CD4-positive, CD25-positive, alpha-beta regulatory T cell (primary cell): ENCODE measurements around the gene CHD2. TPM values are rescaled to one million over a fixed set of nuclear protein-coding genes. Genes with fewer than 3 reads are reported as not detected.

ENCODE experiments used
- ATAC-seq, 2 donors: fragments of 150-1000 bp; cut with Tn5 transposase; one replicate each; pipeline ENCODE4 v1.10.0; 2021; ENCODE audit warnings: low read depth in 2 of 2, moderate number of reproducible peaks in 2 of 2, moderate library complexity in 1 of 2
- DNase-seq, 3 donors: peaks; one replicate each; pipeline versions ENCODE4 v3.0.0 to v3.0.0-alpha.2; 2012 to 2022; ENCODE audit warnings: mixed read lengths in 1 of 3
- H3K27ac ChIP-seq: one replicate; pipeline ENCODE4 v1.7.0; 2013; ENCODE audit warnings: mild to moderate bottlenecking, low read length; ENCODE audit not compliant: insufficient read depth, poor library complexity, severe bottlenecking
- H3K27me3 ChIP-seq: one replicate; pipeline ENCODE4 v1.7.0; 2013; ENCODE audit warnings: low read length; ENCODE audit not compliant: control insufficient read depth, insufficient read depth
- H3K36me3 ChIP-seq: one replicate; pipeline ENCODE4 v1.7.0; 2013; ENCODE audit warnings: mild to moderate bottlenecking, low read length, moderate library complexity; ENCODE audit not compliant: control insufficient read depth, insufficient read depth
- H3K4me1 ChIP-seq: 2 replicates; pipeline ENCODE4 v1.7.0; 2013; ENCODE audit warnings: mild to moderate bottlenecking, low read length; ENCODE audit not compliant: insufficient read depth, control insufficient read depth, poor library complexity, severe bottlenecking
- H3K4me3 ChIP-seq: one replicate; pipeline ENCODE4 v1.7.0; 2013; ENCODE audit warnings: low read depth, mild to moderate bottlenecking, low read length, moderate library complexity
- H3K9me3 ChIP-seq, 2 experiments: 1 replicate in 1 of 2; 2 replicates in 1 of 2; pipeline ENCODE4 v1.7.0; 2013; ENCODE audit warnings: low read length in 2 of 2, mild to moderate bottlenecking in 1 of 2, moderate library complexity in 1 of 2; ENCODE audit not compliant: control insufficient read depth in 2 of 2
- H3K27ac Mint-ChIP-seq, 3 donors: one replicate each; pipeline ENCODE4 v1.8.0; 2020 to 2022; ENCODE audit warnings: mild to moderate bottlenecking in 3 of 3, mixed read lengths in 3 of 3, moderate library complexity in 2 of 3
- H3K27me3 Mint-ChIP-seq: one replicate; pipeline ENCODE4 v1.8.0; 2022; ENCODE audit warnings: mild to moderate bottlenecking, mixed read lengths
- H3K36me3 Mint-ChIP-seq: one replicate; pipeline ENCODE4 v1.8.0; 2020; ENCODE audit warnings: mixed read lengths
- H3K4me1 Mint-ChIP-seq, 4 donors: one replicate each; pipeline ENCODE4 v1.8.0; 2020 to 2022; ENCODE audit warnings: mixed read lengths in 4 of 4, mild to moderate bottlenecking in 1 of 4
- H3K4me3 Mint-ChIP-seq, 4 donors: one replicate each; pipeline ENCODE4 v1.8.0; 2020 to 2022; ENCODE audit warnings: mild to moderate bottlenecking in 4 of 4, mixed read lengths in 4 of 4, moderate library complexity in 3 of 4
- H3K9me3 Mint-ChIP-seq, 7 donors: one replicate each; pipeline ENCODE4 v1.8.0; 2020 to 2022; ENCODE audit warnings: mixed read lengths in 7 of 7, mild to moderate bottlenecking in 3 of 7, moderate library complexity in 2 of 7
- polyA plus RNA-seq, 4 donors: library from polyadenylated mRNA; unstranded; fragments of 300-500 nt; fragmentation: Illumina TruSeq; gene quantifications; one replicate each; pipeline ENCODE4 v1.2.3, GENCODE V29; 2021
- total RNA-seq: library from RNA; stranded (reverse); gene quantifications from one replicate; pipeline ENCODE4 v1.2.3, GENCODE V29; 2022

CHD2 gene
- total and polyA plus RNA-seq, 5 donors from 2014 or later, result 44.3 to 579 (median 49.5) TPM

- Histone ChIP-seq H3K4me1 (peaks cover 64% of the 10 kb centered on the region), H3K4me3 (peak overlapping the region; percentile 100), H3K9me3 (no peaks in the 10 kb centered on the region), H3K27me3 (no peaks in the 10 kb centered on the region), H3K27ac (peak overlapping the region; percentile 99), H3K36me3 (peaks cover 24% of the 10 kb centered on the region)
- Mint-ChIP-seq H3K4me1 (peaks cover 46 to 67% (median 56%) of the 10 kb centered on the region in 4 donors), H3K36me3 (peaks cover 30% of the 10 kb centered on the region), H3K27me3 (peaks cover 17% of the 10 kb centered on the region), H3K4me3 (peak overlapping the region; percentile 96 to 100 (median 99)), H3K9me3 (peaks cover 0 to 7% (median 6%) of the 10 kb centered on the region in 7 donors), H3K27ac (peak overlapping the region; percentile 99 to 100 (median 100))
- DNase-seq (no peak), ATAC-seq (no peak)
Measured at GRCh38 chr15:92903631-92903965, 3.5 kb downstream of the CHD2 start.

GRCh38 chr15:92903966-92904721 is 4.0 kb downstream of the CHD2 start:
- DNase-seq (peak; percentile 99), ATAC-seq (peak; percentile 89)
- H3K27ac ChIP-seq, result peak overlapping the region; percentile 99
- H3K4me3 ChIP-seq, result peak overlapping the region; percentile 100
- H3K4me1 ChIP-seq, result peaks cover 70% of the 10 kb centered on the region
- peaks cover 42 to 67% (median 54%) of the 10 kb centered on the region in 4 donors for H3K4me1 Mint-ChIP-seq
- peaks cover 28% of the 10 kb centered on the region for H3K36me3 Mint-ChIP-seq
- no peaks in the 10 kb centered on the region for H3K9me3 ChIP-seq
- H3K27me3 ChIP-seq, result no peaks in the 10 kb centered on the region
- peak overlapping the region; percentile 99 to 100 (median 100) for H3K27ac Mint-ChIP-seq
- peaks cover 0 to 4% (median 3%) of the 10 kb centered on the region in 7 donors for H3K9me3 Mint-ChIP-seq
- peak overlapping the region; percentile 96 to 100 (median 99) for H3K4me3 Mint-ChIP-seq
- peaks cover 17% of the 10 kb centered on the region for H3K27me3 Mint-ChIP-seq
- H3K36me3 ChIP-seq, result peaks cover 23% of the 10 kb centered on the region

GRCh38 chr15:92904722-92905571 is 4.8 kb downstream of the CHD2 start:
- Mint-ChIP-seq H3K27ac (peak overlapping the region; percentile 88 to 100 (median 99)), H3K9me3 (peaks cover 0 to 2% (median 0%) of the 10 kb centered on the region in 7 donors), H3K4me1 (peaks cover 38 to 69% (median 53%) of the 10 kb centered on the region in 4 donors), H3K36me3 (peaks cover 26% of the 10 kb centered on the region), H3K27me3 (peaks cover 16% of the 10 kb centered on the region), H3K4me3 (peak overlapping the region; percentile 96 to 100 (median 99))
- Histone ChIP-seq H3K36me3 (peaks cover 21% of the 10 kb centered on the region), H3K27ac (peak overlapping the region; percentile 99), H3K4me3 (peak overlapping the region; percentile 95), H3K27me3 (no peaks in the 10 kb centered on the region), H3K4me1 (peaks cover 77% of the 10 kb centered on the region), H3K9me3 (no peaks in the 10 kb centered on the region)
- ATAC-seq, result no peak
- no peak for DNase-seq

GRCh38 chr15:92906020-92906419 is 5.9 kb downstream of the CHD2 start:
- peak overlapping the region; percentile 88 to 100 (median 99) for H3K27ac Mint-ChIP-seq
- H3K27me3 Mint-ChIP-seq, result peaks cover 10% of the 10 kb centered on the region
- peak in 1 of 3 donors; percentile 54 for DNase-seq
- Histone ChIP-seq H3K9me3 (no peaks in the 10 kb centered on the region), H3K4me3 (peak overlapping the region; percentile 95), H3K27me3 (no peaks in the 10 kb centered on the region), H3K4me1 (peaks cover 88% of the 10 kb centered on the region), H3K27ac (peak overlapping the region; percentile 99), H3K36me3 (peaks cover 25% of the 10 kb centered on the region)
- no peaks in the 10 kb centered on the region for H3K9me3 Mint-ChIP-seq
- peaks cover 30% of the 10 kb centered on the region for H3K36me3 Mint-ChIP-seq
- H3K4me3 Mint-ChIP-seq, result peak overlapping the region; percentile 96 to 100 (median 99)
- peaks cover 45 to 77% (median 59%) of the 10 kb centered on the region in 4 donors for H3K4me1 Mint-ChIP-seq
- no peak for ATAC-seq

- Histone ChIP-seq H3K36me3 (peaks cover 19% of the 10 kb centered on the region), H3K4me3 (peak overlapping the region; percentile 95), H3K9me3 (no peaks in the 10 kb centered on the region), H3K4me1 (peaks cover 92% of the 10 kb centered on the region), H3K27me3 (no peaks in the 10 kb centered on the region), H3K27ac (peak overlapping the region; percentile 99)
- ATAC-seq, result peak; percentile 43 to 51
- H3K36me3 Mint-ChIP-seq, result peaks cover 35% of the 10 kb centered on the region
- H3K27ac Mint-ChIP-seq, result peak overlapping the region; percentile 94 to 100 (median 99)
- peak in 2 of 3 donors; percentile 54 to 82 for DNase-seq
- peaks cover 10% of the 10 kb centered on the region for H3K27me3 Mint-ChIP-seq
- H3K4me1 Mint-ChIP-seq, result peaks cover 48 to 83% (median 65%) of the 10 kb centered on the region in 4 donors
- peak overlapping the region; percentile 96 to 100 (median 99) for H3K4me3 Mint-ChIP-seq
- no peaks in the 10 kb centered on the region for H3K9me3 Mint-ChIP-seq
Measured at GRCh38 chr15:92906563-92907081, 6.5 kb downstream of the CHD2 start.

- Mint-ChIP-seq H3K27me3 (peaks cover 10% of the 10 kb centered on the region), H3K4me3 (peak overlapping the region; percentile 96 to 100 (median 99)), H3K9me3 (no peaks in the 10 kb centered on the region), H3K27ac (peak overlapping the region; percentile 94 to 100 (median 99)), H3K36me3 (peaks cover 41% of the 10 kb centered on the region), H3K4me1 (peaks cover 48 to 89% (median 71%) of the 10 kb centered on the region in 4 donors)
- Histone ChIP-seq H3K36me3 (peaks cover 14% of the 10 kb centered on the region), H3K27ac (peak overlapping the region; percentile 99), H3K27me3 (no peaks in the 10 kb centered on the region), H3K4me1 (peaks cover 90% of the 10 kb centered on the region), H3K4me3 (peak overlapping the region; percentile 95), H3K9me3 (no peaks in the 10 kb centered on the region)
- DNase-seq (peak in 1 of 3 donors; percentile 48), ATAC-seq (no peak)
Measured at GRCh38 chr15:92907229-92907628, 7.1 kb downstream of the CHD2 start.

GRCh38 chr15:92907896-92908712 is 8.0 kb downstream of the CHD2 start:
- Histone ChIP-seq H3K9me3 (no peaks in the 10 kb centered on the region), H3K36me3 (peaks cover 11% of the 10 kb centered on the region), H3K4me3 (peak overlapping the region; percentile 95), H3K27ac (peak overlapping the region; percentile 99), H3K4me1 (peaks cover 90% of the 10 kb centered on the region), H3K27me3 (no peaks in the 10 kb centered on the region)
- H3K4me1 Mint-ChIP-seq, result peaks cover 48 to 91% (median 74%) of the 10 kb centered on the region in 4 donors
- no peaks in the 10 kb centered on the region for H3K9me3 Mint-ChIP-seq
- ATAC-seq, result no peak
- H3K27me3 Mint-ChIP-seq, result peaks cover 10% of the 10 kb centered on the region
- H3K36me3 Mint-ChIP-seq, result peaks cover 39% of the 10 kb centered on the region
- H3K27ac Mint-ChIP-seq, result peak overlapping the region; percentile 94 to 100 (median 99)
- peak overlapping the region; percentile 96 to 100 (median 99) for H3K4me3 Mint-ChIP-seq
- DNase-seq, result no peak
